Measurements from ENCODE around the gene TBC1D24. TPM values are rescaled to one million over a fixed set of nuclear protein-coding genes. Genes with fewer than 3 reads are reported as not detected.
A peak's percentile ranks its signal among the peaks of the same experiment; 100 is the strongest.

TBC1D24 gene
- polyA plus RNA-seq, 1 experiment, result 6.0 TPM

- CTCF ChIA-PET, result no interaction called here
- POLR2A ChIA-PET, result interaction anchor here (0.9 to 1.6 kb wide), 7 partner anchors 8 to 269 kb away, joined by 3 to 22 read pairs (median 4); partner anchors contain the start of gene CEMP1
- no peak for DNase-seq (ENCODE audit: low read depth, low spot score)
- Histone ChIP-seq H3K9me3 (ENCODE audit: control insufficient read depth, insufficient read depth, low read length) (no peaks in the 10 kb centered on the region), H3K27me3 (ENCODE audit: control insufficient read depth, insufficient read depth, low read length) (no peaks in the 10 kb centered on the region), H3K4me3 (ENCODE audit: low read depth, low read length) (peak overlapping the region; percentile 31), H3K27ac (ENCODE audit: low read depth, low read length) (peak overlapping the region; percentile 52)
- TF ChIP-seq CTCF (IDR thresholded peaks at IDR 0.05; ENCODE audit: low read depth, low read length), result no peak
Measured at GRCh38 chr16:2519711-2520080, 44.8 kb downstream of the TBC1D24 start.

GRCh38 chr16:2520097-2520783, 45.3 kb downstream of the TBC1D24 start, which contains the start of gene AMDHD2:
Gene AMDHD2, plus strand, starts transcription at chr16:2520371. Its CDS starts 88 bp downstream, at chr16:2520459.
- ChIA-PET CTCF (no interaction called here), POLR2A (interaction anchor here (0.9 to 1.6 kb wide), 7 partner anchors 8 to 270 kb away, joined by 3 to 22 read pairs (median 4); partner anchors contain the start of gene CEMP1)
- H3K9me3 ChIP-seq (ENCODE audit: control insufficient read depth, insufficient read depth, low read length), result no peaks in the 10 kb centered on the region
- TF ChIP-seq CTCF (IDR thresholded peaks at IDR 0.05; ENCODE audit: low read depth, low read length), result no peak
- H3K27ac ChIP-seq (ENCODE audit: low read depth, low read length), result peak within 1 kb of the TSS; percentile 52
- H3K27me3 ChIP-seq (ENCODE audit: control insufficient read depth, insufficient read depth, low read length), result no peaks in the 10 kb centered on the region
- H3K4me3 ChIP-seq (ENCODE audit: low read depth, low read length), result peak within 1 kb of the TSS; percentile 73
- DNase-seq (ENCODE audit: low read depth, low spot score), result peak; percentile 71

- peak overlapping the region; percentile 31 for H3K27ac ChIP-seq (ENCODE audit: low read depth, low read length)
- DNase-seq (ENCODE audit: low read depth, low spot score), result no peak
- no peak for TF ChIP-seq CTCF (IDR thresholded peaks at IDR 0.05; ENCODE audit: low read depth, low read length)
- no peaks in the 10 kb centered on the region for H3K27me3 ChIP-seq (ENCODE audit: control insufficient read depth, insufficient read depth, low read length)
- no peaks in the 10 kb centered on the region for H3K9me3 ChIP-seq (ENCODE audit: control insufficient read depth, insufficient read depth, low read length)
- POLR2A ChIA-PET, result interaction anchor here (0.6 to 1.6 kb wide), 4 partner anchors 8 to 183 kb away, joined by 4 to 22 read pairs (median 5); partner anchors contain the start of gene CEMP1
- CTCF ChIA-PET, result no interaction called here
- H3K4me3 ChIP-seq (ENCODE audit: low read depth, low read length), result peak overlapping the region; percentile 73
Measured at GRCh38 chr16:2520784-2521531, 46.0 kb downstream of the TBC1D24 start.

- H3K27me3 ChIP-seq (ENCODE audit: control insufficient read depth, insufficient read depth, low read length), result no peaks in the 10 kb centered on the region
- no peak for TF ChIP-seq CTCF (IDR thresholded peaks at IDR 0.05; ENCODE audit: low read depth, low read length)
- POLR2A ChIA-PET, result no interaction called here
- H3K9me3 ChIP-seq (ENCODE audit: control insufficient read depth, insufficient read depth, low read length), result no peaks in the 10 kb centered on the region
- CTCF ChIA-PET, result no interaction called here
- no peak overlapping the region for H3K27ac ChIP-seq (ENCODE audit: low read depth, low read length)
- H3K4me3 ChIP-seq (ENCODE audit: low read depth, low read length), result no peak overlapping the region
- no peak for DNase-seq (ENCODE audit: low read depth, low spot score)
Measured at GRCh38 chr16:2523801-2524231, 48.9 kb downstream of the TBC1D24 start.

All from AG04450 (cell line).